LoVo (cell line): ENCODE data around the gene RASGRP1.

Experiments used
- DNase-seq: peaks from one replicate; pipeline ENCODE4 v3.0.0-alpha.2; 2016; ENCODE audit warnings: low spot score

The RASGRP1 gene

DNA sequence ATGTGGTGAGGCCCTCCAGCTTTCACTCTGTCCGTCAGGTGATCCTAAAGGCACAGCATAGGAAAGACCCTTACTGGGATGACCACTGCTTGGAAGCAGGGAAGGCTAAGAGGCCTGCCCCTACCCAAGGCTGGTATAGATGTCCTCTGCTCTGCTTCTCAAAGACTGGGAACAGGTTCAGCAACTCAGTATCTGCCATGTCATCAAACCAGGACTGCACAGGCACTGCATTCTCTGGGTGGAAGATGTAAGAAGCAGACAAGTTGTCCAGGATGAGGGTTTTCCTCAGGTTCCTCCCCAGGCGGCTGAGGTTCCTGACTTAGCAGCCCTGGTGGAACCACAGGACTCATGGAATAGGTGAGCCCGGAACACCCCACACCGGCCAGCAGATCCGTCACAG is 106.0 kb downstream of the RASGRP1 start:
- no peak for DNase-seq

DNA sequence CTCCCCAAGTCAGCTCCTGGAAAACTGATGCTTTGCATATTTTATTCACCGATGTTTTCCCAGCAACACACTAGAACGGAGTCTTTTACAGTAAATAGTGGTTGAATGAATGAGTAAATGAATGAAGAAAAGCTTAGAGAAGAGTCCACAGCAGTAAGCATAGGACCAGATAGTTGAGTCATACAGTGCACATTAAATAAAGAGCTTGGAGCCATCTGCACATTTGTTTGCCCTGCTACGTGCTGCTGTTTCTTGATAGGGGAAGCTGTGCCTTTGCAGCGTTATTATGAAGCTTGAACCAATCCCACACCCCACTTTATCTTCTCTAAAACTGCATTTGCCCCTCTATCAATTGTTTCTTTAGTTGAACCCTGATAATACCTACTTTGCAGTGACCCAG is 109.5 kb downstream of the RASGRP1 start:
- no peak for DNase-seq

DNA sequence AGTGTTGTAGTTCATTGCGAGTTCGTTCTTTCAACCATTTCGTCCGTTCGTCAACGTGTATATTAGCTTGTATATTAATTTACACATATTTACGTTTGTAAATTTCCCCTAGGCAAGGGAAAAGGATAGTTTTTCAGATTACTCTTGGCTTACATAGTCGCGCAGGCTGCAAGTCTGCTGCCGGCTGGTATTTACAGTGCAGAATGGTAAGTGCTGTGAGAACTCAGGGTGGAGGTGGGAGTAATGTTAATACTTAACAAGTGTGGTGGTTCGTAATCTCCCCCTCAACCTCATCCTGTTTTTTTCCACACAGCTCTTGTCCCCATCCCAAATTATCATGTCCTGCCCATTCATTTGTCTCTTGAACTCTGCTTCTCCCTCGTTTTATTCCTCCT is 109.9 kb downstream of the RASGRP1 start:
- no peak for DNase-seq

DNA sequence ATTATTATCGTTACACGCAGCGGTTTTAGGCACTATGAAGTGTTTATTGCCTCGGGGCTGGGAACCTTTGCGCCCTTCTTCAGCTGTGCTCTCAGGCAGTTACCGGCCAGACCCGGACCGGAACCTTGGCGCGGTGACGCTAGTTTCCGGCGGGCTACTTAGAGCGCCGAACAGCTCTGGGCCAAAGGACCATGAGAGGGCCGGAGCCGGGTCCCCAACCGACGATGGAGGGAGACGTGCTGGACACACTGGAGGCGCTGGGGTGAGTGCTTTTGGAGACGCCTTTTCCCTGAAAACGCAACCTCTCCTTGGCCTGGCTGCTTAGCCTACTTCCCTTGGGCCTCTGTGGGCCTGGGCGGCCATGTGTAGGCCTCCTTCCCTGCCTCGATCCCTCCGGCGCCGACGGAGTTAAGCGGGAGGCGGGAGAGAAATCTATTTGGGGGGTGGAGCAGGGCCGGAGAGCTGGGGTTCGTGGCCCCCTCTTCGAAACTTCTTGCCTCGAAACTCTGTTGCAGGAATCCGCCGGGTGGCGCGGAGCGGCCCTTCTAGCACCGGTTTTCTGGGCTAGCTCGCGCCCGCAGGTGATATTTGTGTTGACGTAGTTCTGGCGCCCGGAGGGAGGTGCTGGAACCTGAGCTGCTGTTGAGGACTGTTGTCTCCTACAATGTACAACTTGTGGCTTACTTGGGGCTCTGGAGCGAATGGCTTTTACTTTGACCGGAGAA is 110.5 kb downstream of the RASGRP1 start, which contains the start of gene FAM98B:
TSS of gene FAM98B (plus strand) at position 157 of the 725 bp plus-strand sequence. CDS start at position 192, 35 bp downstream.
- peak; percentile 90 for DNase-seq

DNA sequence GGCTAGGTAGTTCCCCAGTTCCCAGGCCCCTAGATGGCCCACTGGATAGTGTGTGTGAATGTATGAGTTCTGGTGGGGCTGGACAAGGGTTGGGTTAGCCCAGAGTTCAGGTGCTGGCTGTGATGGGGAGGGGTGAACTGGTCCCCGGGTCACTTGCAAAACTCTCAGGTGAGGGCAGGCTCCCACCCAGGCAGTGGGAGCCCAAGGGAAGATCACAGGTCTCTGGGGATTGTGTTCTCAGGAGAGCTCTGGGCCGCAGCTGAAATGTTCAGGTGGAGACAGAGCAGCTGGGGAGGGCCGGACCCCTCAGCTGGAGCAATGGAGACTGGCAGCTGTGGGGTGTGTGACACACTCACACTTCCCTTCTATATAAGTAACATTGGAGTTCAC is 123.5 kb downstream of the RASGRP1 start:
- no peak for DNase-seq

DNA sequence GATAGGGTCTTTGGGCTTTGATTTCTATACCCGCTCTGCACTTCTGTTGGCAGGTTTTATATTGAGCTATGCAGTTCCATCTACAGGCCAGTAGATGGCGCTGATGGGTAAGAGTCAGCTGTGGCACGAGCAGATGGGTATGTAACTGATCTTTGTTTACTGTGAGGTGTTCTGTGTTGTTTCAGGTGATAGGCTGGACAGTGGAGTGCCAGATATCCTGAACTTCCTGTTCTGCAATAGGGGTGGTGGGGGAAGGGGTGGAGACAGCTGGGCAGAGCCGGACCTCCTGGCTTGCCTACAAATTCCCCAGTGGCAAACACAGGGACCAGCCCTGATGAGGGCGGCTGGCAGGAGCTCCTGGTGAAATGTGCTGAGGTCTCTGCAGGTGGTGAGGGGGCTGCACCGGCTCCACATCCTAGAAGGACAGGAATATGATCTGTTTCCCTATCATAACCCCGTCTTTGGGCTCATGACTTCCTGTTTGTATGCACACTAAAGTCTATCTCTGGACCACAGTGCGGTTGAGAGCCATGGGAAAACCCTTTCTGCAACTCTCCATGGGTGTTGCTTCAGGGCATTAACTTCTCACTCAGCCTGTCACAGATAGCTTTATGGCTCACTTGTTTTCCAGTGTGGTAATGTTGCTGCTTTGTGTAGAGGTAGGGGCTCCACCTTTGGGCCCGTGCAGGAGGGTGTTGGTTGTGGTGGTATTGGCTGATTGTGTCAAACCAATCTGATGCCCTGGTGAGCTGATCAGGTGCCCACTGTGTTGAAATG is 124.1 kb downstream of the RASGRP1 start:
- peak; percentile 78 for DNase-seq
